Left kidney (tissue), 2 donors: Measurements from ENCODE around the gene POMT1. TPM values are rescaled to one million over a fixed set of nuclear protein-coding genes. Genes with fewer than 3 reads are reported as not detected.
"Not testable (repeated sequence)": the region's sequence is repeated elsewhere in the genome, so short reads cannot be mapped to it uniquely, and the experiment has no call there.

Source experiments
- DNase-seq: peaks from one replicate; pipeline ENCODE4 v3.0.0-alpha.2; 2013
- polyA plus RNA-seq: library from polyadenylated mRNA; unstranded; fragments of 120-200 nt; gene quantifications from one replicate; pipeline ENCODE4 v1.2.1, GENCODE V29; 2013; ENCODE audit not compliant: insufficient read length

The POMT1 gene
- polyA plus RNA-seq, 1 donor: 44.6 TPM

- DNase-seq: no peak
These were observed 8.3 kb upstream of the POMT1 start for GRCh38 chr9:131494296-131494870.

- DNase-seq: no peak
These were observed 6.9 kb upstream of the POMT1 start for GRCh38 chr9:131495785-131496184.

DNA sequence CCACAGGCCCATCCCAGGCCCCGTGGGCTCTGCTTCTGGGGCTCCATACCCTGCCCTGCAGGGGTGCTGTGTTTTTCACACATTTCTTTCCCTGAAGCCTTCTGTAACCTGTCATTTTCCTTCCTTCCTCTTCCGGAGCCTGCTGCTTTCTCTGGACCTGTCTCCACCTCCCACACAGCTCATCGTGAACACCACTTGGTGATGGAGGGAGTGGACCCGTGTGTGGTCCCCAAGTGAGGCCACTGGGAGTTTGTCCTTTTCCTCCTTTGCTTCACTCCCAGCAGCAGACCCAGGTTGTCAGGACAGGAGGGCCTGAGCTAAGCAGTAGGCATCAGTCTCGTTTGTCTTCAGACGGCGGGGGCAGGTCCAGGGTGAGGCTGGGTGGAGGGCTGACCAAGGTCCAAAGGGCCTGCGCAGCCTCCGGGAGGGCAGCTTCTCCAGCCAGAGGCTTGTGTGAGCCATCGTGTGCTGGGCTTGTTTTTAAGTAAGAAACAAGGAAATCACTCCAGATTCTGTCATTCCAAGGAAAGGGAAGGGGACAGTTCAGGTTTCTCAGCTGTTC, 5.8 kb upstream of the POMT1 start:
- DNase-seq: no peak

- no peak for DNase-seq
These were observed 3.4 kb upstream of the POMT1 start for GRCh38 chr9:131499254-131499767.

DNA sequence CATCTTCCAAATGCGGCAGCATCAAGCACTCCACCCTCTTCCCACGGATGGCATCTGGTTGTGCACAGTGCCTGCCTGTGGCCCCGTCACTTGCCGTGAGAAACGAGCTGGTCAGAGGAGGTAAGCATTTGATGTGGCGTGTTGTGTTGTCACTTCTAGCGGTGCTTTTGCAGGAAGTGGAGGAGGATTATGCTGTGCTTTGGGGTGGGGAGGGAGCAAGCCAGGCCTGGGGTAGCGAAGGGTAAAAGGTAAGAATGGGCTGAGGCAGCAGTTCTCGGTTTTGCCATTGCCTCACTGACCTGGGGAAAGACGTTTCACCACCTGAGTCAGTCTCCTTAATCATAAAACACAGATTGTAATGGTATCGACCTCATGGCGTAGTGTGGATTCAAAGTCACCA, 2.3 kb upstream of the POMT1 start:
- DNase-seq: no peak

DNA sequence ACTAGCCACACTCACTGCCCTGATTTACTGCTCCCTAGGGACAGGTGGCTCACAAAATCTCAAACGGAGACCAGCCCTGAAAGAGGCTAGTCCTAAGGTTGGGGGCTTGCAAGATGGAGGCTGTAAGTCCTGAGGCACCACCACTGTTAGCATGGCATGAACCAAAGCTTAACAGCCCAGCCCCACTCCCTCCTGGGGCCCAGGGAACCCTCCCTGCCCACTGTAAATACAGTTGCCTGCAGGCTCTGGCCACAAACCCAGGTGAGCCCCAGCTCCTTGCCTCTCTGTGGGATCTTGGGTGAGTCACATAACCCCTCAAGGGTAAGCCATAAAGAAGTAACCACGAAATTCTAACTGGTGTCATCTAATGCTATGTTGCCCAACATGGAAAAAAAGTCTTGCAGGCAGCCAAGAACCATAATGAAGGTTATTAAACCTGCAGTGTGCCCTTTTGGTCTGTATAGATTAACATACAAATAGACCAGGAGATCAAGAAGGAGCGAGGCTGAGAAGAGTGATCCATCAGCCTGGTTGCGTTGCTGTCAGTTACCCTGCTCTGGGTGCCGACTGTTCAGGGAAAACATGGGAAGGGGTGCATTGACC, 1.7 kb upstream of the POMT1 start:
- no peak for DNase-seq

- no peak for DNase-seq
These were observed 1.1 kb downstream of the POMT1 start for GRCh38 chr9:131503626-131504465.

DNA sequence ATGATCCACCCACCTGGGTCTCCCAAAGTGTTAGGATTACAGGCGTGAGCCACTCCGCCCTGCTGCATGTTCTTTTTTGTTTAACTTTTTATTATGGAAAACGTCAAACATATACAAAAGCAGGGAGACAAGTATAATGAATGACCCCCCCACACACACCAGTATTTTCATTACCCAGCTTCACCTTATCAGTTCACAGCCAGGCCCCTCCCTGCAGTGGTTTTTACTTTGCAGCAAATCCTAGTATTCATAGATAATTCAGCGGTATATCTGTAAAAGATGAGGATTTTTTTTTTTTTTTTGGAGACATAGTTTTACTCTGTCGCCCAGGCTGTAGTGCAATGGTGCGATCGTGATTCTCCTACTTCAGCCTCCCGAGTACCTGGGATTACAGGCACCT, 2.3 kb downstream of the POMT1 start:
- no peak for DNase-seq

- DNase-seq: no peak
These were observed 8.7 kb downstream of the POMT1 start for GRCh38 chr9:131511416-131511815.

DNA sequence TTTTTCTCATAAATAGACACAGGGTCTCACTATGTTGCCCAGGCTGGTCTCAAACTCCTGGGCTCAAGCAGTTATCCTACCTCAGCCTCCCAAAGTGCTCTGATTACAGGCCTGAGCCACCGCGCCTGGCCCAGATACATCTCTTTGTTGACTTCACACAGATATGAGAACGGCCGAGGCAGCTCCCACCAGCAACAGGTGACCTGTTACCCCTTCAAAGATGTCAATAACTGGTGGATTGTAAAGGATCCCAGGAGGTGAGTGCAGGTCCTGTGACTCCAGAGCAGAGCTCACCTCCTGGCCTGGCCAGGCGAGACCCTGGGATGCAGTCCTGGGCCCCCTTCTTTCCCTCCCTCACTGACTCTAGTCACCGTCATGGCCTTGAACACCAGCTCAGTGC, 9.2 kb downstream of the POMT1 start:
- DNase-seq: no peak

DNA sequence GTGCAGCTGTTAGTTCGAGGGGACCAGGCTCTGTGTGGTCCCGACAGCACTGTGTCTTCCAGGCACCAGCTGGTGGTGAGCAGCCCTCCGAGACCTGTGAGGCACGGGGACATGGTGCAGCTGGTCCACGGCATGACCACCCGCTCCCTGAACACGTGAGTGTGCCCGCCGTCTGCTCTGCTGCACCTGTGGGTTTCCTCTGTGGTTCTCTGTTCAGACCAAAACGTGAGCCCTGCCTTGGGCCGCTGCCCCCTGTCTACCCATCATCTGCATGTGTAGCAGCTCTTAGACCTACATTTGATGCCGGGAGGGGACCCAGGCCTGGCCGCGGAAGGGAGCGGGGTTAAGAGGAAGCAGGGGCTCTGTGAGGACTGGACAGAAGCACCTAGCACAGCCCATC, 10.5 kb downstream of the POMT1 start:
- DNase-seq: no peak

- DNase-seq: not testable (repeated sequence)
These were observed 12.9 kb downstream of the POMT1 start for GRCh38 chr9:131515559-131516031.

DNA sequence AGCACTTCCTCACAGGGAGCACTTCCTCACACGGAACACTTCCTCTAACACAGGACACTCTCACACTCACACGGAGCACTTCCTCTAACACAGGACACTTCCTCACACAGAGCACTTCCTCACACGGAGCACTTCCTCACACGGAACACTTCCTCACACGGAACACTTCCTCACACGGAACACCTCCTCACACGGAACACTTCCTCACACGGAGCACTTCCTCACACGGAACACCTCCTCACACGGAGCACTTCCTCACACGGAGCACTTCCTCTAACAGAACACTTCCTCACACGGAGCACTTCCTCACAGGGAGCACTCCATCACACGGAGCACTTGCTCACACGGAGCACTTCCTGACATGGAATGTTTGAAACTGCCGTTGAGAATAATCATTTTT, 13.4 kb downstream of the POMT1 start:
- DNase-seq: no peak

DNA sequence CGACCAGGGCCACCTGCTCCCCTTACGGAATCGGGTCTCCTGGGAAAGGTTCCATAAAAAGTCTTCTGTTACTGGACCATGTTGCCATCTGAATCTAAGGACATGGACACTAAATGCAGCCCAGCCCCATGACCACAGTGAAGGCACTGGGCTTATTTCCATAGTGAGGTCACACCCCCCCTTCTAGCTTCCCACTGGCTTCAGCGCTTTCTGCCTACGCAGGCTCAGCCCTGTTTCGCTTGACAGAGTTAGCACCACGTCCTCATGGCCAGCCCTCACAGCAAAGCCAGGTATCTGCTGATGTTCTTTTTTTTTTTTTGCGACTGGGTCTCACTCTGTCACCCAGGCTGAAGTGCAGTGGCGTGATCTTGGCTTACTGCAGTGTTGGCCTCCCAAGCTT, 14.2 kb downstream of the POMT1 start:
- DNase-seq: no peak

DNA sequence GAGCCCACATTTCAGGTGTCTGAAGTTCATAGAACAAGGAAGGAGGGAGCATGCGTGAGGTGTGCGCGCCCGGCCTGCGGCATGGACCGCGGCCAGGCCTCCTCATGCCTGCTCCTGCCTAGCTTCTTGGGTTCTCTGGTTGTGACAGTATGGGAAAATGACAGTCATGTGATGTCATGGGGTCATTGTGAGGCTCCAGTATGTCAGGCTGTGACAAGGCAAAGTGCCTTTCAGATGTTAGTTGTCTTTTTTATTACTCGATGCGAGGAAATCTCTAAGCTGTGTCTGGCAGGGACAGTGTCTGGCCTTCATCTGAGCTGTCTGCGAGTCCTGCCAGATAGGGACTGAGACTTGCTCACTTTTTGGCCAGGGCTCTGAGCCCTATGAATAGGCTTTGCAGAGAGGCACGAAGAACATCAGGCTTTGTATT, 15.1 kb downstream of the POMT1 start:
- DNase-seq: no peak

DNA sequence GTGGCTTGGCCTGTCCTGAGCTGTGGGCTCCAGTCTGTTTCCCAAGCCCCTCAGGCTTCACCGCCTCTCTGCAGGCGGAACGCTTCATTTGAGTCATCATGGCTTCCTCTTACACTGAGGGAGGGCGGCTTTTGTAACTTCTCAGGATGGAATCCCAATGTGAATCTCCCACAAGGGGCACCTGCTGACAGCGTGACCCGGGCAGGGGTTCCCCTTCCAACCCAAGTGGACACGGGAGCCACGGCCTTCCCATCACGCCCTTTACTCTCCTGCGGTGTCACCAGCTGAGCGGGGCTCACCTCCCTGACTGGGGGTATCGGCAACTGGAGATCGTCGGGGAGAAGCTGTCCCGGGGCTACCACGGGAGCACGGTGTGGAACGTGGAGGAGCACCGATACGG, 15.8 kb downstream of the POMT1 start:
- no peak for DNase-seq

DNA sequence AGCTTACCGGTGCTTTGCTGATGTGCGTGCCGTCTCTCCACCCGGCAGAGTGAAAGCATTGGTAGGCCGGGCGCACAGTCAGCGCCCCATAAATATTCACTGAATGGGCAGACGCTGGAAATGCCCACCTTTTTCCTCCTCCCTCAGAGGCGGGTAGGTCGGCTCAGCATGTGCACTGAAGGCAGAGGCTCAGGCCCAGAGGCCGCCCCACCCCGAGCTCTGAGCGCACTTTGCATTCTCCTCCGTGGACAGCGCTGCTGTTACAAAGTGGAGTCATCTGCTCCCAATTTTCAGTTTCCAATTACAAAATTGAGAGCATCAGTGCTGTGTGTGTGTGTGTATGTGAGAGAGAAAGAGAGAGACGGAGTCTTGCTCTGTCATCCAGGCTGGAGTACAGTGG, 17.8 kb downstream of the POMT1 start:
- DNase-seq: no peak

DNA sequence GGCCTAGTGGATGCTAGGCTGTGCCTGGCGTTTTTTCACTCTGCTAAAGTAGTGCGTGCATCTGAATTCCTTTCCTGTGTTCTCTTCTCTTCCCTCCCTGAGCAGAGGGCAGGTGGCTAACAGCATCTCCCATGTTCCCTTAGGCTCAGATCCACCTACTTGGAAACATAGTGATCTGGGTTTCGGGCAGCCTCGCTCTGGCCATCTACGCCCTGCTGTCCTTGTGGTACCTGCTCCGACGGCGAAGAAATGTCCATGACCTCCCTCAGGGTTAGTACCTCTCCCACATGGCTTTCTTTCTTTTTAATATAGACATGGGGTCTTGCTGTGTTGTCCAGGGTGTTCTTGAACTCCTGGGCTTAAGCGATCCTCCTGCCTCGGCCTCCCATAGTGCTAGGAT, 18.5 kb downstream of the POMT1 start:
- no peak for DNase-seq

GRCh38 chr9:131521822-131522221, 19.1 kb downstream of the POMT1 start:
- DNase-seq: no peak

- DNase-seq: no peak
These were observed 19.8 kb downstream of the POMT1 start for GRCh38 chr9:131522257-131523085.

- no peak for DNase-seq
These were observed 20.3 kb downstream of the POMT1 start for GRCh38 chr9:131523086-131523388.
